ENCODE data around the gene PRKCE. TPM values are rescaled to one million over a fixed set of nuclear protein-coding genes. Genes with fewer than 3 reads are reported as not detected.

The PRKCE gene
- total RNA-seq, 1 donor from 2014 or later = 14.8 TPM

DNA sequence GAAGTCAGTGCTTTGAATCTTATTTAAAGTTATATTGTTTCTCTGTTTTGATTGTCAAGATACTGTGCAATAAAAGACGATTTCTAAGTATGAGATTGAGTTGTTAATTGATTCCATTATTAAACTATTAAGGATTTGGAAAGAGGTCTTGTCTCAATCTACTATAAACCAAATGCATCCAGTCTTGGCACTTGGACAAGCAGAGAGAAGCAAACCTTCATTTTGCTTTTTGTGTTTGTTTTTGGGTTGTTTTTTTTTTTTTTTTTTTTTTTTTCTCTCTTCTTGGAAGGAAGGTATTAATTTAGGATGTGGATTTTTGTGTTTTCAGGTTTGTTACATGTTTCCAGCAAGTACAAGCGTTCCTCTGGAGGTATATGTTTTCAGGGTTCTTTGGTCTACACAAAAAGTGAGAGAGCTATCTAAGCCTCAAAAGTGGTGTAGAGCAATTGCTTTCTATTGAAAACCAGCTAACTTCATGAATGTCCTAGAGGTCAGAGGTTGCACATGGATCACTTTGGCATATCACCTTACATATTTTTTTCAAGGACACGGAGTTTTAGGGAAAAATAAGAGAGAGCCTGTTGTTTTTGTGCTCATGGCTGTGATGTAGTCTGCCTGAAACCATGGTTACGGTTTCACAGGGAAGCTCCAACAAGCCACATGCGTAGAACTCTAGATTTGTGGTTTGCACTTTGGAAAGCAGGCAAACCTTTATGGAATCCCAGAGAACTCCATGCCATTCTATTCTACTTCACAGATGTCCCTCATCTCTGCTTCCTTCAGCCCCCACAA lies 1.8 kb downstream of the PRKCE start:
- ATAC-seq = no peak
- no peak for DNase-seq
- intact Hi-C loops (cut with micrococcal nuclease) = loop anchor here (5.0 kb wide), 1 partner anchor 124 kb away; no protein-coding TSS in a partner anchor

DNA sequence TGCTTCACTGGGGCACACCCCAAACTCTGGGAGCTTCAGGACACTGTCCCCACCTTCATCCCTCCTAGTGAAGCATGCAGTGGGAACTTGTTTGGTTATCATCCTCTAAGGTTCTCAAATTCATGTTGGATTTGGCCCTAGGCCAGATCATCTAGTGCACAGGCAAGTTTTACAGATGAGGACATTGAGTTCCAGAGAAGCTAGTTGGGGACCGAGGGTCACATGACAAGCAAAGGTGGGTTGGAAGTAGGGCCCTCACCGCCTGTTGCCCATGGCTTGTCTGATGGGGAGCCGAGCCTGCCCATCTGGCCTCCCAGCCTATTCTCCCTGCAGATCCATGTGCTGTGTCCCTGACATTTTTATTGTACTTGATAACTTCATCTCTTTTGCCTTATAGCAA lies 2.8 kb downstream of the PRKCE start:
- no peak for ATAC-seq
- intact Hi-C loops (cut with micrococcal nuclease) = loop anchor here (5.0 kb wide), 1 partner anchor 123 kb away; no protein-coding TSS in a partner anchor
- DNase-seq = no peak

DNA sequence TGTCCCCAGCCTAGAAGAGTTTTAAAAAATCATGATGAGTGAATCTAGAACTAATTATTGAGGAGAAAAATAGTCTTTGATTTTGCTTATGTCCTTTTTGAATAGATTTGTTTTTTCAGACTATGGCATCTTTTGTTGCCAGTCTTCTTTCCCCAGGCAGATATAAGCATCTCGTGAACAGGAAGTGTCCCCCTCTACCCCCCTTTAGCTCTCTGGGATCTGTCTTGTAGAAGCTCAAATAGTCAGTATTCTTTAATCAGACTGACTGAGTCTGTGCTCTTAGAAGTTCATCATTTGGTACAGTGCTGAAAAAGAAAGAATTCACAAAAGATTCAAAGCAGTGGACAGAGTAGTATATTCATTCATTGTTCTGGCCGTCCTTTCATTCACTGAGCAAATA lies 10.4 kb downstream of the PRKCE start:
- intact Hi-C loops (cut with micrococcal nuclease) = no loop called here

DNA sequence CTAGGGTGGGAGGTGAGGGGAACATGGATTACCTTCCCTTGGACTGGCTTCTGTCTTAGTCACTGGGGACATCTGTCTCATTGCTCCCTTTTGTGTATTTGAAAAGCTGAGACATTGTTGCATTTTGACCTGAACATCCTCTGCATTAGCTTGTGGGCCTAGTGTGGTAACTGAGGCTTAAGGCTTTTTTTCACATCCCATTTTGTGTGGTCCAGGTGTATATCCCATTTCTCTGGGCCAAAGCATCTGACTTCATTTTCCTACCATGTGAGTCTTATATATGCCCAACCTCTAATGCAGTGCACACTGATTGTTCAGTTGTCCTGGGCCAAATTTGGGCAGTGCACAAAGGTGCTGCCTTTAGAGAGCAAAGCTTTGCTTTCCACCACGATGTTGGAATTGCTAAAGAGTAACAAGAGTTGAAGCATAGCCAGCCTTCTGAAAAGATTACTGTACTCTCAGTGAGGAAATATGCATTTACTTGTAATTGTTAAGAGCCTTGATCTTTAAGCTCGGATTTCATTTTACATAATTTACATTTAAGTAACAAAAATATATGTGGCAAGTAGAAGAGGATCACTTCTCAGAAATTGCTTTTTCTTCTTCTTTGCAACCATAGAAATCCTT lies 13.3 kb downstream of the PRKCE start:
- DNase-seq (no peak), ATAC-seq (no peak)
- intact Hi-C loops (cut with micrococcal nuclease) = no loop called here

More for the DNA sequence above, 10.4 kb downstream of the PRKCE start:
- DNase-seq (no peak), ATAC-seq (no peak)

DNA sequence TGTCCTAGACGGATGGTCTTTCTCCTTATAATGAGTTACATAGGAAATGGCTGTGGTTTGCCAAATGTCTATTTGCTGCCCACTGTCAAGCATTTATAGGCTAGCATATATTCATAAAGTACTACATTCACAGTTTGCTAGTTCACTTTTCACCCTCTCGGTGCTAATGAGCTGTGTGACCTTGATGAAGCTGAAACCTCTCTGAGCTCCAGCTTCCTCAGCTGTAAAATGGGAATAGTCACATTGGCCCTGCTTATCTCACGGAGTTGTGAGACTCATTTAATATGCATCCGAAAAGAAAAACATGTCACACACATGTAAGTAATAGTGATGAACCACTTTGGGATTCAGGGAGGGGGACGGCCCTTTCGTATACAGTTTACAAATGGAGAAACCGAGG lies 17.0 kb downstream of the PRKCE start:
- DNase-seq (no peak), ATAC-seq (no peak)
- intact Hi-C loops (cut with micrococcal nuclease) = no loop called here

DNA sequence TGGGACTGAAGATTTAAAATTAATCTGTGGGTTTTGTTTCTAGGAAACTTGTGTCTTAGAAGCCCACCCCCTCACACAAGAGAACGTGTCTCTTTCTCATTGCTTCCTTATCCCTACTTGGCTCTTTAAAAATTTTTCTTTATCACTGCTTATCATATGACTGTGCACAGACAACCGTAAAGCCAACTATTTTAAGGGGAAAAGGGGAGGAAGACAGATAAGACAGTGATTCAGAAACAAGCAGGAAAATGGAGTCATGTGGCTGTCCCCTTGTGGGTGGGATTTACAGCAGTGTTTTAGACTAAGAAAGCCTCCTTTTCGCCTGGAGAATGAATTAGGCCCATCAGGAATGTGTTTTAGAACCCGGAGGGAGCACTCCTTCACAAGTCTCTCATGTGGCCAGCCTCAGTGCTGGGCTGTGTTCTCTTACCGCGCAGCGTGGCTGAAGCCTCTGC lies 17.6 kb downstream of the PRKCE start:
- ATAC-seq = peak; percentile 73
- no peak for DNase-seq
- intact Hi-C loops (cut with micrococcal nuclease) = no loop called here

DNA sequence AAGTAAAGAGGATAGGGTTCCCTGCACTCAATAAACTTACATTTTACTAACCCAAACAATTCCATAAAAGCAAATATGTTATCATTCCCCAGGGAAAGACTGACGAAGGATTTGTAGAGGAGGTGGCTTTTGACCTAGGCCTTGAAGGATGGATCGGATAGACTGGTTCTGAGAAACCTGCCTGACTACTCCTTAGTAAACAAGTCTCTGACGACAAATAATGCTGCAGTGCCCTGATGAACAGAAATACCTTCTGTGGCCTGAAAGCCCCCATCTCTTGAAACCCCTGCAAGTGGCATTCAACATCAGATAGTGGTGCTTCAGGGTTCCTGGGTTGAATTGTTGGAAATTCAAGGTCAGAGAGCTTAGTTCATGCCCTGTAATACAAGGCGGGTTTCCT lies 19.2 kb downstream of the PRKCE start:
- ATAC-seq (no peak), DNase-seq (no peak)
- intact Hi-C loops (cut with micrococcal nuclease) = no loop called here

DNA sequence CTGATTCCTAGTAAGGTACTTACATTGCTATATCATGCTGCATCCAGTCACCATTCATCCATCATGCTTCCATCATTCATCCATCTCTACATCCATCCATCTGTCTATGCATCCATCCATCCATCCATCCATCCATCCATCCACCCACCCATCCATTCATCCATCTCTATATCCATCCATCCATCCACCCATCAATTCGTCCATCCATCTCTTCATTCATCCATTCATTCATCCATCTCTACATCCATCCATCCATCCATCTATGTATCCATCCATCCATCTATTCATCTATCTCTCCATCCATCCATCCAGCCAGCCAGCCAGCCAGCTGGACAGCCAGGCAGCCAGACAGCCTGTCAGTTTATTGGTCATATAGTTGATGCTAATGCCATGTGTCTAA lies 20.7 kb downstream of the PRKCE start:
- ATAC-seq (no peak), DNase-seq (no peak)
- intact Hi-C loops (cut with micrococcal nuclease) = no loop called here

DNA sequence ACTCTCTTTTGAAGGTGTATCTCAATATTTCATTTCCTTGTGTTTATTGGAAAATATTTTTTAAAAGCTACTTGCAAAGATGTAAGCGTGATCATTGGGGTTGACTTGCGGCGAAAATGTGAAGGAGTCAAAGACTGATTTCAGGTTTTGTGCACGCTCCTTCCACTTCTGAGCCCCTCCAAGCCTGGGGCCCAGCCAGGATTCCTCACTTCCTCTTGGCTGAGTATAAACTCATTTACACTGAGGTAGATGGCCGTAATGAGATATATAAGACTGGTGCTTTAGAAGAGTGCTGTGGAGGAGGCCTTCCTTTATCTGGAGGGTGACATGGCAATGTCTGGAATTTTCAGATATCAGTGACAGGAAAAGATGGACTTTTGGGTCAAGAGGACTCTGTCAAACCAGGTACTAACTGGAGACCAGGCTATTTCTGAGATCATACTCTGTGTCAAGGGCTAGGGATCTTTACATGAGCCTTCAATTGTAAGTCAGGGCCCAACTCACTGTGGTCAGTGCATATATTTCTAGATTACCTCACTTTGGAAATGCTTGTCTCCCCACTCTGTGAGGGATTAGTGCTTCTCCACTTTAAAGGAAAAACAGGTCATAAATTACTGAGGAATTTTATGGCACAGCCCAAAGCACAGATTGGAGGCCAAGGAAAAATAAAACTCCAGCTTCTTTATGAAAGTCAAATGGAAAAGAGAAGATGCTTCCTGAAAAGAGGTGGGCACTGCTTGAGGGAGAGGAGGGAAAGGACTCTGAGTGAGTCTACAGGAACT lies 22.8 kb downstream of the PRKCE start:
- DNase-seq (no peak), ATAC-seq (no peak)
- intact Hi-C loops (cut with micrococcal nuclease) = no loop called here

DNA sequence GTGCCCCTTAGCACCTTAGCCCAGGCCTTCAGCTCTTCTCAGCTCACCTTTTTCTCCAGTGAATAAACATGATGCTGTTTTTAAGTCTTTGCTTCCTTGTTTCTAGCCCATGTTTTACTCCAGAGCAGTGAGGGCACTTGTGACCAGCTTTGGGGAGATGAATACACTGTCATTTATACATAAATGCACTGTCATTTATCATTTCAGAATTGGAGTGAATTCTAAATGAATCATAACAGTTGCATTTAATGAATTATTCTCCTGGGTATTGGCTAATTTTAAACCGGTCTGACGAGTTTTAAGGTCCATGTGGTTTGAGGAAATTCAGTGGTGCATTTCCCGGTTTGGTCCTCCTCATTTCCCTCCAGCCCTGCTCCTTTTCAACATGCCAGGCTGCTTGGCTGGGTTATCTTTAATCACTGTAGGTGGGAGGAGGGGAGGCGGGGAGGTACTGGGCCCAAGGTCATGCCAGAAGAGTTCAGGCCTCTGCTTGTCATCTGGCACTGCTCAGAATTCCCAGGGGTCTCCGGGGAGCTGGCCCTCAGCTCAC lies 23.9 kb downstream of the PRKCE start:
- peak; percentile 43 for DNase-seq

DNA sequence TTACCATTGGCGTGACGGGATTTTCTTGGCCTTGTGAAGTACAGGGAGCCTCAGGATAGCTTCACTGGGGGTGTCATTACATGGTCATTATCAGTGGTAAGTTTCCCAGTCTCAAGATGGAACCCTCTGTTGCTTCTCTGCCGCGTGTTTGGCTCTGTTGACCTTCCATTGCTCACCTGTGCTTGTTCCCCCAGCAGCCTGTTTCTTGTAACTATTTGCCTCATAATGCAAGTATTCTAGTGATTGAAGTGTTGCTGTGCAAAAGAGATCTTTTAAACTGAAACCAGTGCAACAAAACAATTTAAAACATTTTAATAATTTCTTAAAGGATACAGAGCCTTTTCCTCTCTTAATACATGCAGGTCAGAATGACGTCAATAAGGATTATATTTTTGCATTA lies 24.6 kb downstream of the PRKCE start:
- no peak for DNase-seq
- intact Hi-C loops (cut with micrococcal nuclease) = no loop called here
- no peak for ATAC-seq

More for the DNA sequence above, 23.9 kb downstream of the PRKCE start:
- ATAC-seq = peak; percentile 88
- intact Hi-C loops (cut with micrococcal nuclease) = no loop called here

DNA sequence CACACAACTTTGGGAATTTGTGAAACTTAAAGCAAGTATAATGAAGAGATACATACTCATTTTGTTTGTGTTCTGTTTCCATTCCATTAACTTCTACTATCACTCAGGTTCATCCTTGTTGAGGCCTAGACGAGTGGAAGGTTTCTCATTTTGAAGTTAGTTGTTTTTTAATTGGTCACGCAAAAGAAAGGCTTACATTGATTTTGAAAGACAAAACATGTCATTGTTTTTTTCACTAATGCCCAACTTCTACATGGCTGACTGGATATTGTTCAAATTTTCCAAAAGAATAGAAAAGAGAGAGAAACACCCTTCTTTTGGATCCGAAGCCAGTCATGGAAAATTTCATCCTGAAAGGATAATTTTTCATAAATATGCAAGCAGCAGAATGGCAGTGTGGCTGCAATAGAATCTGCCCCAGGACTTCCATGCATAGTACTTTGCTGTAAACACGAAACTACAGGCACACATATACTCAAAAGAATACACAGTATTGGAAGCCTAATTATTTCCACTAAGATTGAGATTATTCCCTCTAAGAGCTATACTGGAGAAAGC lies 27.4 kb downstream of the PRKCE start:
- no peak for DNase-seq
- no peak for ATAC-seq
- intact Hi-C loops (cut with micrococcal nuclease) = no loop called here

DNA sequence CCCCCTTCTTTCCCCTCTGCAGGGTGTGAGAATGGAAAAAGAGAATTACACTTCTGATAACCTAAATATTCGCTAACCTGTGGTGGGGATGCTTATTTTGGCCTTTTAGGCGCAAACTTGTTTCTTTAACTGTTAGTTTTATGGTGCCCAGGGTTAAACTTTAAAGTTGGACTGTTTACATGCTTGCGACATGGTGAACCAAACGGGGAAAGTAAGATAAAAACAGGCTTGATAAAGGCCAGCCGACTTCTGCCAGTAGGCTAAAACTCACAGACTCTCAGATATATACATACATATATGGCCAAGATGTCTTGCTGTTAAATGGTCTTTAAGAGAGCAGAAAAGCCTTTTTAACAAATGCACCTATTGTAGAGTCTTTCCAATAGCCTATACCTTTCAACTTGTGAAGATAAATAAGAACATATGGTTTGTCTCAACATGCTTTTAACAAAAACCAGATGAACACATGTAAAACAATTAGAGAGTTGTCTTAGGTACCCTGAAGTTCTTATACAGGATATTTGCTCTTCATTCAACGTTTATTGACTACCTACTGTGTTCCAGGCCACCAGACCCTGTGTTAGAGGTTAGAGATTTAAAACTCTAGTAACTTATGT lies 29.0 kb downstream of the PRKCE start:
- intact Hi-C loops (cut with micrococcal nuclease) = no loop called here
- ATAC-seq = no peak
- DNase-seq = no peak

DNA sequence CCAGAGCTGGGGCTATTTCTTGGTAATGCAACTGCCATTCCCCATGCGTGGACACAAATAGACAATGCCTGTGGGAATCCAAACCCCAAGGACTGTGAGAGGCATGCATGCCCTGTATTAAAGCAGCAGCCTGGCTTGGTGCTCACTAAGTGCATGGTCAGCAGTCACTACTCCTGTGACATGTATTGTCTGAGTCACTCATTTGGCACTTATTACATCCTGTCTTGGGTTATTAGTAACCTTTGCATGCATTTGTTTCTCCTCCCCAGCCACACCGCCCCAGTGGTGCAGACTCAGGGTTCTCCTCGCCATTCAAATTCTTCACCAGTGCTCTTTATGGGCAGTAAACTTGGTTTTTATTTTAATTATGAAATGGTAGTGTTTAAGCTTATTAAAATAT lies 30.2 kb downstream of the PRKCE start:
- intact Hi-C loops (cut with micrococcal nuclease) = no loop called here
- ATAC-seq (peak; percentile 87), DNase-seq (peak; percentile 30)

DNA sequence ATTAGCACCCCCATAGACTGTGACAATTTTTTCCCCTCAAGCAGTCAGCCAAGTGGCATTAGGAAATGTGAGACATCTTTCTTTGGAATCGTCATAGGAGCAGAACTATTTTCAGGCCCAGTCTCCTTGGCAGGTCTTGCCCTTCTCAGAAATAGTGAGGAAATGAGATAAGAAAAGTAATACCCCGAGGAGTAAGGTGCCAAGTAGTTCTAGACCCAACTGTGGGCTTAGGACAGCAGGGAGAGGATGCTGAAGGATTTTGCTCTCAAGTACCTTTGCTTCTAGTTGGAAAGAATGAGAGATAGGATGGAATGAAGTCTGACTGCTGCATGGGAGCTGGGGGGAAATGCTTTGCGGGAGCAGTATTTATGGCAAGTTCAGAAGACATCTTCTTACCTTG lies 31.8 kb downstream of the PRKCE start:
- intact Hi-C loops (cut with micrococcal nuclease) = no loop called here
- DNase-seq = no peak
- ATAC-seq = no peak

DNA sequence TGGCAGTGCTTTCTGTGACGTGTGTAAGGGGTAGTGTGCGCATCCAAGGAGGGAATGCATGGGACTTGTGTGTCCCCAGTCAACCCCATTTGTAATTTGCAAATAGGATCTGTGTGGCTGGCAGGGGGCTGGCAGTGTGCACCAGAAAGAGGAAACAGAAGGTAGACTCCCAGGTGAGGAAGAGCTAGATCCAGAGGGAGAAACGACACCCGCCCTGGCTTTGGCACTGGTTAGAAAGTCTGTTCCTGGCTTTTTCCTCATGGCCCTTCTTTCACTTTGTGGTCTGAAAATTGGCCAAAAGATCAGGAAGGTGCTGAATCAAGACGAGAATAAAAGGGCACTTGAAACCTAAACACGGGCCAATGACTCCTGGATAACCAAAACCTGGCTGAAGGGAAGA lies 33.3 kb downstream of the PRKCE start:
- DNase-seq (no peak), ATAC-seq (no peak)
- intact Hi-C loops (cut with micrococcal nuclease) = no loop called here

DNA sequence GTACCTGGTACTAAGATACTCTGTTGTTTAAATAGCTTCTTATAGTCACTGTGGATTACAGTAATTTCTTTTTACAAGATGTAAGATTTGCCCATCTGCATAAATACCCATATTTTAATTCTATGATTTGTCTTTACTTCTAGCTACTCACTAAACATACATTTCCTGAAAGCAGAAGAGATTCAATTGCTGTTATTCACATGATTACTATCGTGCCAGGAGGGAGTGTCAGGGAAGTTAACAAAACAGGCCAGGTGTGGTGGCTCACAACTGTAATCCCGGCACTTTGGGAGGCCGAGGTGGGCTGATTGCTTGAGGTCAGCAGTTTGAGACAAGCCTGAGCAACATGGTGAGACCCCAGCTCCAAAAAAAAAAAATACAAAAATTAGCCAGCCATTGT lies 33.8 kb downstream of the PRKCE start:
- DNase-seq (no peak), ATAC-seq (no peak)
- intact Hi-C loops (cut with micrococcal nuclease) = no loop called here

DNA sequence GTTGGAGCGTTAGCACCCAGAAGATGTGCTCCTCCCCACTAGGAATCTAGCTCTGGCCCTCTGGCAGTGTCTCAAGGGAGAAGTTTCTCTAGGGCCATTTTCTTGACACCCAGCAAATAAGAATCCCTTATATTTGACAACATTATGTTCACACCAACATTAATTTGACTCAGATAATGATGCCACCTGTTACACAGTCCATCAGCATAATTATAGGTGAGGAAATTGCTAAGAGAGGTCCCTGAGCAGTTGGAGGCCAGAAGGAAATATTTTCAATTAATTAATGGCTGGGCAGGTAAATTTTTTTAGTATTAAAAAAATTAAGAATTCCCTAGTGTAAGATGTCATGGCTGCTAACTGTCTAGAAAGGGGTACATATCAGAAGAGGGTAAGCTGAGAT lies 36.5 kb downstream of the PRKCE start:
- no peak for DNase-seq
- intact Hi-C loops (cut with micrococcal nuclease) = no loop called here
- no peak for ATAC-seq

All from left ventricle myocardium superior (tissue), 1 donor.